ENCODE results near the gene PLXDC1.
"Not testable (repeated sequence)": the region's sequence is repeated elsewhere in the genome, so short reads cannot be mapped to it uniquely, and the experiment has no call there.

Gene PLXDC1

DNA sequence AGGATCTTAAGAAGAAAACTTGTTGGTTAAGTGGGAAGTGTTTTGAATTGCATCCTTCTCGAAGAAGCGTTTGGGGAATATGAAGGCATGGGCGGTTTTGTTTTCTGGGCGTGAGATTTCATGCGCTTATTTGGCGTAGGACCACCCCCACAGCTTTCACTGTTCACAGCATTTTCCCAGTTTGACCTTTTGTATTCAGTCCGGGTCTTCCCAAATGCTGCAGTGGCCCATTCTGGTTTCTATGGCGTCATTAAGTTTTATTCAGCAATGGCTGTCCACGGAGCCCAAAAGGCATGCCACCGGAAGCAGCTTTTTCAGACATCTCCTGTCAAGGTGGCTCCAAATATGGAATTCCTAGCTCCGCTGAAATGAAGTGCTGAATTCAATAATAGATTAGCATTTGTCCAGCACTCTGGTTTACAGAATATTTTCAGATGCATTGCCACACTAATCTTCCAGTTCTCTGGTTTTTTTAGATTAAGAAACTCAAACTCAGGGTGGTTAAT is 93.7 kb downstream of the PLXDC1 start:
- DNase-seq, result no peak

DNA sequence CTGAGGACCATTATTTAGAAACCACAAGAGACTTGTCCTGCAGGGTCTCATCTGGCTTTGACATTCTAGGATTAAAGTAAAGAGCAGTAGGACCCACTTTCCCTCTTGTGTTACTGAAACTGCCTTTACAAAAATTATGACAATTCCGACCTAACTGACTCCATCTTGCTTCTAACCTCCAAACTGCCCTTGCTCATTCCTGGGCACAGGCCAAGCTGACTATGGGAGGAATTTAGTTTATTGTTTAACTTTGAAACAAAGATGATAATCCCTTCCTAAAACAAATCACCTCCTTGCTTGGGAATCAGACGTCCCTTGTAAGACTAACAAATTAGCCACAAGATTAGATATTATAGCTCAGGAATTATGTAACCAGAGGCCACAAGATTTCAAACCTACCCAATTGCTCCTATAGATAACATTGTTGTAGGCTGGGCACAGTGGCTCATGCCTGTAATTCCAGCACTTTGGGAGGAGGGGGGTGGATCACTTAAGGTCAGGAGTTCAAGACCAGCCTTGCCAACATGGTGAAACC is 97.3 kb downstream of the PLXDC1 start:
- no peak for DNase-seq

DNA sequence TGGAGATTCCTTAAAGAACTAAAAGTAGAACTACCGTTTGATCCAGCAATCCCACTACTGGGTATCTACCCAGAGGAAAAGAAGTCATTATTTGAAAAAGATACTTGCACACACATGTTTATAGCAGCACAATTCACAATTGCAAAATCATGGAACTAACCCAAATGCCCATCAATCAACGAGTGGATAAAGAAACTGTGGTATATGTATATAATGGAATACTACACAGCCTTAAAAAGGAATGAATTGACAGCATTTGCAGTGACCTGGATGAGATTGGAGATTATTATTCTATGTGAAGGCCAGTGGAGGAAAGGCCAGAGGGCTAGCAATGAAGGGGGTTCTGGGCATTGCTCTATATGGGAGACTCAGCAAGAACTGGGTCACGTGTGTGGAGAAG is 99.0 kb downstream of the PLXDC1 start:
- DNase-seq, result not testable (repeated sequence)

DNA sequence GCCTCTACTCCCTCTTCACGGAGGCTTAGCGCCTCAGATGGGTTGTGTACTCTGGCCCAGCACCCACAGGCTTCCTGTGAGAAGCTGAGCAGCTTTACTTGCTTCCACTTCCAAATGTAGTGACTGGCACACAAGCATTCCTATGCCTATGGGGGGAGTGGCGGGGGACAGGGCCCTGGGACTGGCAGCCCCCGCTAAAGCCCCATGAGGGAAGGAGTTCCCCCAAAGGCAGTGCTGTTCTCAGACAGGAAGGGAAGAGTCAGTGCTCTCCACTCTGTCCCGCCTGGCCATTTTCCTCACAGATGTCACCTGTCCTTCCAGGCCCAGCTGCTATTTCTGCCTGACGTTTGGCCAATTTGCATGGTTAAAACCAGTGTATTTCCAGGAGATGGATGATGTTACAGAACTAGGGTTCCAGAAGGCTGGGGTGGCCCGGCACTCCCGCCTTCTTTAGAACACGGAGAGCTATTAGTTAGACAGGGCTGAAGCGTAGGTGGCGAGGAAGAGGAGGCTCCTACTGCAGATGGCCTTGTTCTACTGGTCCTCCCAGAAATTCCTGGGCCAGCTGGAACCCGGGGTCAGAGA is 100.3 kb downstream of the PLXDC1 start:
- no peak for DNase-seq

DNA sequence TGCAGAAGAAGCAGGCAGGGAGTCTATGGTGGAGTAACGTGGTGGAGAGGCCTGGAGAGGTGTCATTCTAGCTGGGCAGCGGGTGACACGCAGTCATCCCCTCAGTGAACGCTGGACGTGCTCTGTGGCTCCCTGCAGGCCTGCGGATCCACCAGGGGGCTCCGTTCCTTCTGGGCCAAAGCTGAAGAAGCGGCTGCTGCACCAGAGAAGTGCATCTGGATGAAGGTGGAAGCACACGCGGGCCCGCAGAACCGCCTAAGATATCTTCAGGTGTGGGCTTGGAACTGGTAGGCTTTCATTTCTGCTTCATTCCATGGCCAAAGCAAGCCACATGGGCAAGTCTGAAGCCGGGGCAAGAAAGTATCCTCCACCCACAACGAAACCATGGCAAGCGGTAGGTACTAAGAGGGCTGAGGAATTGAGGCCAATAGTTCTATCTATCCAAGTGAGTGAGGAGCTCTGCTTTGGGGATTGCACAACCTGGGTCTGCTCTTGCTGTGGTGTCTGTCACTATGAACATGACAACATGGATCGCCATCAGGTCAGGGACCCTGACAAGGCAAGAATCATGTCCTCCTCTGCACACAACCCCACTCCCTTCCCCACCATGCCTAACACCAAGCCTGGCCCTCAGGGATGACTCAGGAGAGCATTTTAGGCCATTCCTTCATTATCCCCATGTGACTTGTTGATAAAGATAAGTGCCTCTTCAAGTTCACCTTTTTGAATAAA is 105.3 kb downstream of the PLXDC1 start:
- DNase-seq, result no peak

DNA sequence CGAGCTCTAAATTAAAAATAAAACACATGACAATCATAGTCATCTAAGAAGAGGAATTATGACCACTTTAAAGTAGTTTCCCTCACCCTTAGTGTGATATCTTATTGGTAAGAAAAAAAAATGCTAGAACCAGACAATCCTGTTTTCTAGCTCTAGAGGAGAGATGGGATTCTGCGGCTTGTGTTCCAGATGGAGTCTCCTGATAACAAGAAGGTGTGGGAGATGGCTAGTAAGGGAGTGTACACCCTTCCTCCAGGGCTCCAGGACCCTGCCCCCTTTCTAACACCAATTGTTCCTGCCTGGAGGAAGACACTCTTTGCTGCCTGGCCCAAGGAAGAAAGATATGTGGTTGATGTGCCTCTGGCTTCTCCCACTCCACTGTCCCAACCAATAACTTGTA is 115.4 kb downstream of the PLXDC1 start:
- no peak for DNase-seq

DNA sequence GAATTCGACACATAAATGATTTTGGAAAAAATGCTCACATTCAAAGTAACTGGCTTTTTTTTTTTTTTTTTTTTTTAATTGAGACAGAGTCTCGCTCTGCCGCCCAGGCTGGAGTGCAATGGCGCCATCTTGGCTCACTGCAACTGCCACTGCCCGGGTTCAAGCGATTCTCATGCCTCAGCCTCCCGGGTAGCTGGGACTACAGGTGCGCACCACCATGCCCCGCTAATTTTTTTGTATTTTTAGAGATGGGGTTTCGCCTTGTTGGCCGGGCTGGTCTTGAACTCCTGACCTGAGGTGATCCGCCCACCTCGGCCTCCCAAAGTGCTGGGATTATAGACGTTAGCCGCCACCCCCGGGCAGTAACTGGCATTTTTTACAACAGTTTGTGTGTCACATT is 115.9 kb downstream of the PLXDC1 start:
- DNase-seq, result not testable (repeated sequence)

DNA sequence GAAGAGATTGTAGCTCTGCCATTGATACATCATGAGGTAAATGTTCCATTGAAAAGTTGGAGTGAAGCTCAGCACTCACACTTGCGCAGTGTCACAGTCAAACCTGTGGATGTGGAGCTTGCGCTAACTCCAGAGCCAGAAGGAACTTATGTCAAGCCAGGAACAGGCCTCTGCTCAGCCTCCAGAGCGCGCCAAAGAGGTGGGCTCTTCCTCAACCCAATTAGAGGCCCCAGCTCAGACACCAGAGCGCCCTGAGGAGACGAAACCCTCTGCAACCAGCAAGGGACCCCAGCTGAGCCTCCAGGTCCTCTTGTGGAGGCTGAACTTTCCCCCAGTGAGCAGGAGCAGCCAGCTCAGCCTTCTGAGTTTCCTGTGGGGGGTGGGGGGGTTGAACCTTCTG is 122.7 kb downstream of the PLXDC1 start:
- no peak for DNase-seq

DNA sequence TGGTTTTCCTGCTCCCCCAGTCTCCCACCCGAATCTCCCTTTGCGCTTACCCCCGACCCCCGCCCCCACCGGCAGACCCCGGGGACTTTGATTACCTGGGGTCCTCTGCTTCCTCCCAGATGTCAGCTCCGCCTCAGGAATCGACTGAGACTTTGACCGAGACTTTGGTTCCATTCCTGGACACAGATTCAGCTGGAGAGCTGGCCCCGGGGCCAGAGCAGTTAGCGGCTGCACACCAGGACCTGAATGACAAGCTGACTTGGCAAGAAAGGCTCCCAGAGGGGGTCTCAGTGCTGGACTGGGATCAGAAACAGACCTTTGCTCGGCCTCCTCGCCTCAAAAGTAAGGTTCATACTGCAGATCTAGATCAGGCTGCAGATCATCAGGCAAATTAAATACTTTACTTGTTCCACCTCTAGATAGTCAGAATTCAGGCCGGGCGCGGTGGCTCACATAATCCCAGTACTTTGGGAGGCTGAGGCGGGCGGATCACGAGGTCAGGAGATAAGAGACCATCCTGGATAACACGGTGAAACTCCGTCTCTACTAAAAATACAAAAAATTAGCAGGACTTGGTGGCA is 123.9 kb downstream of the PLXDC1 start:
- no peak for DNase-seq

DNA sequence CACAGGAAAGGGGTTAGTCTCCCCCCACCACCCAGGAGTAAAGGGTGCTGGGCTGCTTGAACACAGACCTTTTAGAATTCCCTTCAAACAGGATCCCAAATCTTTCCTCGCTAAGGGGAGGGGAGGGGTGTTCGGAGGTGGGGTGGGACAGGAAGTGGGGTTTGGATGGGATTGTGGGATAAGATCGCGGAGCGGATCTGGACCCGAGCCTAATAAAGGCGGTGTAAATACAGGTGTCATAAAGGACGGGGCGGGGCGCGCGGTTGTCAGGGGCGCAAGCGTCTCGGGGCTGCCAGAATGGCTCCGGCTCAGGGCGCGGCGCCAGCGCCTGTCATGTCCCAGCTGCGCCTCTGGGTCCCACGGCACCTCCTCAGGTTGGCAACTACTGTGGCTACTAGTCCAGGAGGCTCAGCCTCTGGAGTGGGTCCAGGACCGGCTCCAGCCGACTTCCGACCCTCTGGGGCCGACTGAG is 124.4 kb downstream of the PLXDC1 start:
- no peak for DNase-seq

DNA sequence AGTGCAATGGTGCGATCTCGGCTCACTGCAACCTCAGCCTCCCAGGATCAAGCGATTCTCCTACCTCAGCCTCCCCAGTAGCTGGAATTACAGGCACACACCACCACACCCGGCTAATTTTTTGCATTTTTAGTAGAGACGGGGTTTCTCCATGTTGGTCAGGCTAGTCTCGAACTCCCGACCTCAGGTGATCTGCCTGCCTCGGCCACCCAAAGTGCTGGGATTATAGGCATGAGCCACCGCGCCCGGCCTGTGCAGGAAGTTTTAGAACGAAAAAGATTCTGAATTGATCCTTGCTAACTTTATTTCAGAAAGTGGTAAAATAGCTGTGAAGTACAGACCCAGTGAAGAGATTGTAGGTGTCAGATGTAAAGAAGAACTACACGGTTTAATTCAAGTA is 125.1 kb downstream of the PLXDC1 start:
- DNase-seq, result not testable (repeated sequence)

DNA sequence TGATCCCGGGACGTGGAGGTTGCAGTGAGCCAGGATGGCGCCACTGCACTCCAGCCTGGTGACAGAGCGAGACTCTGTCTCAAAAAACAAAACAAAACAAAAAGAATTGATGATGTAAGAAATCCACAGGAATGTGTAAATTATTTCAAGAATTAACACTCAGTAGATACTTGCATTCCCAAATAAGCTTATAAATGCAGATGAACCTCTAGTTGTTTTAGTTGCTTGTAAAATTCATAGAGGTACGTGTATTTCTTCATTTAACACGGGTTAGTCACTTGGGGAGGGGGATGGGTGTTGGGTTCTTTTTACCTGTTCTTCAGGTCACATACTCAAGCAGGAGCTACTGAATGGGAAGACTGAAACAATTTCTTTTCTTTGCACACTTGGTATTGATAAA is 128.5 kb downstream of the PLXDC1 start:
- no peak for DNase-seq

DNA sequence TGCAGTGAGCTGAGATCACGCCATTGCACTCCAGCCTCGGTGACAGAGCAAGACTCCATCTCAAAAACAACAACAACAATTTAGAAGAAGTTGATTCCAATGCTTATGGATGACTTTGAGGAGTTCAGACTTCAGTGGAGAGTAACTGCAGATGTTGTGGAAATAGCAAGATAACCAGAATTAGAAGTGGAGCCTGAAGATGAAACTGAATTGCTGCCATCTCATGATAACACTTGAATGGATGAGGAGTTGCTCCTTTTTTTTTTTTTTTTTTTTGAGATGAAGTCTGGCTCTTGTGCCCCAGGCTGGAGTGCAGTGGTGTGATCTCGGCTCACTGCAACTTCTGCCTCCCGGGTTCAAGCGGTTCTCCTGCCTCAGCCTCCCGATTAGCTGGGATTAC is 131.4 kb downstream of the PLXDC1 start:
- not testable (repeated sequence) for DNase-seq

DNA sequence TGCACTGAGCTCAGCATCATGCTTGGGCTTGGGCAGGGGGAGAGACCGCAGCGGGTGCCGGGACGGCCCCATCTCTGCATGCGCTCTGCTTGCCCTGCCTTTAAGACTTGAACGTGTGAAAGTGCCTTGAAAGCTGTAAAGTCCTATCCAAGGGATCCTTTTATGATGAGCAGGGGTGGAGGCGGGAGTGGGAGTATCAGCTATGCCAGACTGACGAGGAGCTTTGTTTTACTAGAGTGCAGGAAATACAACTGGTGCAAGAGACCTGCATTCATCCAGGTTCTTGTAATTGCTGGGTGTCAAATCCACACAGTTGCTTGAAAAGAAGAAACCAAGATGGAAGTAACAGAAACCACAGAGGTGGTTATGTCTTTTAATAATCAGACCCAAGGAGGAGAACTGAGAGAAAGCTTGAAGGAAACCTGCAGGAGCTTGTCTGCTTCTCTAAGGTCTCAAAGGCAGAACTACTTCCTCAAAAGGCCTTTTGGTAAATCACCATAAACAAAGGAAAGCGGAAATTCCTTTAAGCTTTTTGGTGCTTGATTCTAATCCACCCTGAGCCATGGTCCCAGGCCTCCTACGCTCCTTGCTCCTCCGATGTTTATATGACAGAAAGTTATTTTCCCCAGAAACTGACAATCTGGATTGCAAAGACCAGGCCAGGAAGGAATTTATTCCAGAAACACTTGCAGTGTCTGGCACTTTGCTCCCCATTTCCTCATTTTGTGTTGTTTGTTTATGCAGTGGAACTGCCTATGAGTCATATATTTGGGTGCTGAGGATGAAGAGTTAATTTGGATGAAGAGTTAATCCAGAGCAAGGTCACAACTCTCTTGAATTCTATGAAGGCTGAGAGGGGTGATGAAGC is 132.9 kb downstream of the PLXDC1 start:
- no peak for DNase-seq

DNA sequence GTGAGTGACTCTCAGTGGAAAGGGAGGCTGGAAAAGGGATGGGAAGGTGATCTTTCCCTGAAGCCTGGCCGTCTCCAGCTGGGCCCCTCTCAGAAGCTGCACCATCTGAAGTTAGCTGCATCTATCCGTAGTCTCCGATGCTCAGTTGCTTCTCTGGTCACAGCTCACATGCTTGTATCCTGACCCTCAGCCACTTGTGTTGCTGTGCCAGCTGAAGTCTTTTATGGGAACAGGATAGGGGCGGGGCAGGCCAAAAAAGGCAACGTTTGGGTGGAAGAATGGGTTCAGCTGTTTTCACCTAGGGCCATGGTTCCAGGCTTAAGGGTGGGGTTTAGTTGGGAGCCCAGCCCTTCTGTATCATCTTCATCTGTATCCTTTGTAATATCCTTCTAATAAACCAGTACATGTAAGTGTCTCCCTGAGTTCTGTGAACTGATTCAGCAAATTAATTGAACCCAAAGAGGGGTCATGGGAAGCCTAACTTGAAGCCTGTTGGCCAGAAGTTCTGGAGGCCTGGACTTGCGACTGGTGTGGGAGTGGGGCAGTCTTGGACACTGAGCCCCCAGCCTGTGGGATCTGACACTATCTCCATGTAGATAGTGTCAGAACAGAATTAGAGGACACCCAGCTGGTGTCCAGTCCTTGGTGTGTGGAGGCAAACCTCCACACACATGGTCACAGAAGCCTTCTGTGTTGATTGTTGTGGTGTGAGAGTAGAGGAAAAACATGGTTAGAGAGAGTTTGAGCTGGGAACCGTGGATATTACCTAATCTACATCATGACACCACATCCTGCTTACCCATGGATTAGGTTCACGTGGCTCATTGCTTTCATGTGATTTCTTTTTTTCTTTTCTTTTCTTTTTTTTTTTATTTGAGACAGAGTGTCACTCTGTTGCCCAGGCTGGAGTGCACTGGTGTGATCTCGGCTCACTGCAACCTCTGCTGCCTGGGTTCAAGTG is 135.0 kb downstream of the PLXDC1 start:
- DNase-seq, result no peak

DNA sequence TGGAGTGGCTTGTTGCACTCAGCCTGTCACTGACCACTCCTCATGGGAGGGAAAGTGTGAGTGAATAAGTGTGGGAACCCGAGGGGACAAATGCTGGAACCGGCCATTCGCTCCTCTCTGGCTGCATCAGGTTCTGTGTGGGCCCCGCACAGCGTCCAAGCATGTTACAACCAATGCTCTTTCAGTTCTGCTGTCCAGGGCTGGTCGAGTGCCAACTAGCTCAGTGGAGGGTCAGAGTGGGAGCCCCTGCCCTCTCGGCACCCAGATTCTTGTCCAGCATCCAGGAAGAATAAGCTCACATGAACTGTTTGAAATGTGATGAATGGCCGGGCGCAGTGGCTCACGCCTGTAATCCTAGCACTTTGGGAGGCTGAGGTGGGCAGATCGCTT is 135.9 kb downstream of the PLXDC1 start:
- DNase-seq, result no peak

DNA sequence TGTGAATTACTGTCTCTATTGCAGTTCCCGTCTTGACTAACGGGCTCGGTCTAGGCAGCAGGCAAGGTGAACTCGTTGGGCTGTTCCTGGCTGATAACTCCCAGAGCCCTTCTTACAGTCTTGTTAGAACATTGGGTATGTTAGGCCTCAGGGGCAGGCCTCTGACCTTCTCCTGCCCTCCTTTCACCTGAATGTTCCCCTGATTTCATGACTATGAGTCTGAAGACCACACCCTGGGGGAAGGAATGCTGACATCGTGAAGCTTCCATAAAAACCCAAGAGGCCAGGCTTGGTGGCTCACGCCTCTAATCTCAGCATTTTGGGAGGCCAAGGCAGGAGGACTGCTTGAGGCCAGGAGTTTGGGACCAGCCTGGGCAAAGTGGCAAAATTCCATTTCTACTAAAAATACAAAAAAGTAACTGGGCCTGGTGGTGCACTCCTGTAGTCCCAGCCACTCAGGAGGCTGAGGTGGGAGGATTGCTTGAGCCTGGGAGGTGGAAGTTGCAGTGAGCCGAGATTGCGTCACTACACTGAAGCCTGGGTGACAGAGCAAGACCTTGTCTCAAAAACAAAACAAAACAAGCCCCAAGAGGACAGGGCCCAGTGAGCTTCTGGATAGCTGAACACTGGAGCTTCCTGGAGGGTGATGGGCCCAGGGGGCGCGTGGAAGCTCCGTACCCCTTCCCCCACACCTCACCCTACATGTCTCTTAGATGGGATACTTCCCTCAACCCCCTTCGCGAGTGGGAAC is 136.5 kb downstream of the PLXDC1 start:
- no peak for DNase-seq

DNA sequence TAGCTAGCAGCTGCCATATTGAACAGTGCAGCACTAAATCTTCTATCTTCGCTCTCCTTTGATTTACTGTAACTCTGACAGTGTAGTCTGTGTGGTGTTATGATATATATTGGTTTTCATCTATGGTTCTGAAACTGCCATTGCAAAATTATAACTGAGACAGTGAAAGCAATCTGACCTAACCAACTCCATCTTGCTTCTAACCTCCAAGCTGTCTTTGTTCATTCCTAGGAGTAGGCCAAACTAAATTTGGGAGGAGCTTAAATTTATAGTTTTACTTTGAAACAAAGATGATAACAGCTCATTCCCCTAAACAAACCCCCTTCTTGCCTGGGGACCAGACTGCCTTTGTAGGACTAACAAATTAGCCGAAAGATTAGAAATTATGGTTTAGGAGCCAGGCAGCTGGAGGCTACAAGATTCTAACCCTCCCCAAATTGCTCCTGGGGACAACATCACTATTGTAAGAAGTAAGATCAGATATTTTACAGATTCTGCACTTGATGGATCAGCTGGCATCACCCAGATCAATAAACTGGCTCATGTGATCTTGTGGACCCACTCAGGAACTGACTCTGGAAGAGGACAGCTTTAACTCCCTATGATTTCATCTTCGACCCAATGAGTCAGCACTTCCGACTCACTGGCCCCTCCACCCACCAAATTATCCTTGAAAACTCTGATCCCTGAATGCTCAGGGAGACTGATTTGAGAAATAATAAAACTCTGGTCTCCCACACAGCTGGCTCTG is 137.2 kb downstream of the PLXDC1 start:
- DNase-seq, result no peak

All from effector CD8-positive, alpha-beta T cell (primary cell).